Kidney (tissue), 14 donors: Measurements from ENCODE around the gene RNF224. TPM values are rescaled to one million over a fixed set of nuclear protein-coding genes. Genes with fewer than 3 reads are reported as not detected.

Experiments used
- DNase-seq, 5 donors: peaks; one replicate each; pipeline ENCODE4 v3.0.0-alpha.2; 2013 to 2020
- FAIRE-seq: peaks from 2 replicates; lab custom pipeline; 2012; peaks lifted over from hg19 to GRCh38; lab: Jason Lieb, UNC
- H3K27ac ChIP-seq, 2 donors: one replicate each; pipeline ENCODE4 v1.7.0; 2013; ENCODE audit warnings: low read depth in 2 of 2, low read length in 2 of 2, inconsistent platforms in 1 of 2
- H3K27me3 ChIP-seq: one replicate; pipeline ENCODE4 v1.7.1; 2013; ENCODE audit warnings: low read length, inconsistent platforms; ENCODE audit not compliant: control insufficient read depth, insufficient read depth
- H3K36me3 ChIP-seq, 3 donors: one replicate each; pipeline versions ENCODE4 v1.7.0 to v1.7.1; 2013; ENCODE audit warnings: low read length in 3 of 3, control low read depth in 1 of 3, inconsistent platforms in 1 of 3; ENCODE audit not compliant: insufficient read depth in 3 of 3, control insufficient read depth in 2 of 3
- H3K4me1 ChIP-seq, 3 donors: one replicate each; pipeline versions ENCODE4 v1.7.0 to v1.7.1; 2013; ENCODE audit warnings: low read length in 3 of 3, inconsistent platforms in 1 of 3, low read depth in 1 of 3; ENCODE audit not compliant: control insufficient read depth in 2 of 3, insufficient read depth in 2 of 3
- H3K4me3 ChIP-seq, 3 donors: one replicate each; pipeline versions ENCODE4 v1.7.0 to v1.8.1; 2013; ENCODE audit warnings: low read length in 3 of 3, control low read depth in 1 of 3, inconsistent platforms in 1 of 3
- H3K9ac ChIP-seq, 3 donors: one replicate each; pipeline versions ENCODE4 v1.7.0 to v1.7.1; 2013; ENCODE audit warnings: low read length in 3 of 3, control low read depth in 1 of 3, inconsistent platforms in 1 of 3
- H3K9me3 ChIP-seq, 3 donors: one replicate each; pipeline versions ENCODE4 v1.7.0 to v1.7.1; 2013; ENCODE audit warnings: low read length in 3 of 3, control low read depth in 1 of 3, inconsistent platforms in 1 of 3; ENCODE audit not compliant: control insufficient read depth in 2 of 3, insufficient read depth in 1 of 3
- intact Hi-C: fragments of 100-400 bp; cut with DNase I; formaldehyde crosslinking; loops from one replicate; pipeline ENCODE4 v1.11.1; 2022
- polyA plus RNA-seq: library from polyadenylated mRNA; stranded (reverse); fragments of 350-450 nt; fragmentation: Illumina TruSeq; extraction: RNeasy Lipid Tissue Mini Kit (QIAGEN cat#74804); gene quantifications from one replicate; pipeline ENCODE4 v1.2.3, GENCODE V29; 2014; ENCODE audit warnings: low read depth, low replicate concordance; ENCODE audit not compliant: insufficient read depth
- total RNA-seq: library from RNA; stranded (reverse); fragmentation: NEBNext Ultra II Directional; extraction: Animal tissue kit (Norgen Biotek cat#: 25700); gene quantifications from one replicate; pipeline ENCODE4 v1.2.1, GENCODE V29; 2021
- TF ChIP-seq, protein P1 (sequence below): IDR thresholded peaks from 3 replicates; pipeline ENCODE4 v1.5.1; 2012; ENCODE audit warnings: mild to moderate bottlenecking, moderate library complexity, borderline replicate concordance; ENCODE audit not compliant: insufficient read depth; ENCODE audit errors: extremely low read depth
- donor health status: control.
- donor health status: control.
- donor health status: control.
- donor health status: control.
- donor health status: control.
- donor health status: DM: yes; HTN: yes; CAD: no.
- donor health status: Normal renal cell carcinoma (clear cell type).

Gene RNF224
- total and polyA plus RNA-seq, 2 donors from 2014 or later: 0.80 to 0.85 TPM

GRCh38 chr9:137230705-137231371 is 3.5 kb downstream of the RNF224 start, which contains the start of gene SLC34A3:
Gene SLC34A3, plus strand, starts transcription at chr9:137230901. Its CDS starts 802 bp downstream, at chr9:137231703.
- Histone ChIP-seq H3K9ac (no peak within 1 kb of the TSS), H3K4me3 (peak within 1 kb of the TSS in 1 of 3 donors; percentile 25), H3K27ac (peak within 1 kb of the TSS; percentile 16 to 51), H3K27me3 (no peaks in the 10 kb centered on the region), H3K36me3 (no peaks in the 10 kb centered on the region), H3K9me3 (no peaks in the 10 kb centered on the region), H3K4me1 (peaks cover 0 to 26% (median 15%) of the 10 kb centered on the region in 3 donors)
- TF ChIP-seq, protein P1, sequence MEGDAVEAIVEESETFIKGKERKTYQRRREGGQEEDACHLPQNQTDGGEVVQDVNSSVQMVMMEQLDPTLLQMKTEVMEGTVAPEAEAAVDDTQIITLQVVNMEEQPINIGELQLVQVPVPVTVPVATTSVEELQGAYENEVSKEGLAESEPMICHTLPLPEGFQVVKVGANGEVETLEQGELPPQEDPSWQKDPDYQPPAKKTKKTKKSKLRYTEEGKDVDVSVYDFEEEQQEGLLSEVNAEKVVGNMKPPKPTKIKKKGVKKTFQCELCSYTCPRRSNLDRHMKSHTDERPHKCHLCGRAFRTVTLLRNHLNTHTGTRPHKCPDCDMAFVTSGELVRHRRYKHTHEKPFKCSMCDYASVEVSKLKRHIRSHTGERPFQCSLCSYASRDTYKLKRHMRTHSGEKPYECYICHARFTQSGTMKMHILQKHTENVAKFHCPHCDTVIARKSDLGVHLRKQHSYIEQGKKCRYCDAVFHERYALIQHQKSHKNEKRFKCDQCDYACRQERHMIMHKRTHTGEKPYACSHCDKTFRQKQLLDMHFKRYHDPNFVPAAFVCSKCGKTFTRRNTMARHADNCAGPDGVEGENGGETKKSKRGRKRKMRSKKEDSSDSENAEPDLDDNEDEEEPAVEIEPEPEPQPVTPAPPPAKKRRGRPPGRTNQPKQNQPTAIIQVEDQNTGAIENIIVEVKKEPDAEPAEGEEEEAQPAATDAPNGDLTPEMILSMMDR: no peak
- DNase-seq (peak in 1 of 5 donors; percentile 32), FAIRE-seq (no peak)
- intact Hi-C loops: loop anchor here (10.0 kb wide), 1 partner anchor 116 kb away; the partner anchor contains the start of gene DPP7

DNA sequence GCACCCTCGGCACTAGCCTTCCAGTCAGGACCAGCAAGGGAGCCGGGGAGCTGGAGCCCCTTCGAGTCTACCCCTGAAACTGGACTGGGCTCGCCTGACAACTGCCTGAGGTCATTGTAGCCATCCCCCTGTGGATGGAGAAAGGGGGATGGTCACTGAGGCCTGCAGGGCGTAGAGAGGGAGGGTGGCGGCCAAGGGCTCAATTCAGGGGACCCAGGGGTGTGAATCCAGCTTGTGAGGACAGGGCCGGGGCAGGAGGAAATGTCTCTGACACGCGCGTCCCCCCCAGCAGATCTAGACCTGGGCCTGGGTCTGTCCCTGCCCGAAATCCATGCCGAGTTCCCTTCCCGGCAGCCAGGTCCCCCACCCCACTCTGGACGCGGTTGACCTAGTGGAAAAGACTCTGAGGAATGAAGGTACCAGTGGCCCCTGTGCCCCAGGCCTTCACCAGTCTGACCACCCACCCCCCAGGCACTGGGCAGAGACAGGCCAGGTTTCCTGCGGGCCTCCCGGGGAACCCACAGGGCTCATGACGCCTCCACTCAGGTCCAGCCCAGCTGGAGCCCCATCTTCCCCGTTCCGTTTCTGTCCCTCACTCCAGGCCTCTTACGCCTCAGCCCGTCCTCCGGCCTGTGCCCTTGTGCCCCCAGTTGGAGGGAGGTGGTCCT is 4.2 kb downstream of the RNF224 start:
- no peak for FAIRE-seq
- intact Hi-C loops: loop anchor here (10.0 kb wide), 1 partner anchor 117 kb away; the partner anchor contains the start of gene DPP7

DNA sequence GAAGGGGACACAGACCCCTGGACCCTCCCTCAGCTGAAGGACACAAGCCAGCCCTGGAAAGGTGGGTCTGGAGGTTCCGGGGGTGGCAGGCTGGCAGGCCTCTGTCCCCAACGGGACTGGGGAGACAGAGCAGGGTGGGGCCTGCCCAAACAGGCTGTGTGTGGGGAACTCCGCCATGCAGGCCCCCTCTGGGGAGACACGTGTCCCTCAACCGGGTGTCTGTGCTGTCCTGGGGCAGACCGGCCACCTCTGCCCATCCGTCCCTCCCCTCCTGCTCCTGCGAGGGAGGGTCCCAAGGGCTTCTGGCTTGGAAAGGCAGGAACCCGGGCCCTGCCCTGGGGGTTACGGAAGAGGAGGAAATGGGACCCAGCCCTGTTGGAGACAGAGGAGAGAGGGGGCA is 4.8 kb downstream of the RNF224 start:
- TF ChIP-seq, protein P1: no peak
- H3K27ac ChIP-seq: no peak overlapping the region
- peak overlapping the region in 1 of 3 donors; percentile 25 for H3K4me3 ChIP-seq
- H3K9me3 ChIP-seq: no peaks in the 10 kb centered on the region
- intact Hi-C loops: loop anchor here (10.0 kb wide), 1 partner anchor 117 kb away; the partner anchor contains the start of gene DPP7
- DNase-seq: no peak
- H3K36me3 ChIP-seq: no peaks in the 10 kb centered on the region
- no peak overlapping the region for H3K9ac ChIP-seq
- peaks cover 0 to 23% (median 11%) of the 10 kb centered on the region in 3 donors for H3K4me1 ChIP-seq
- no peak for FAIRE-seq
- no peaks in the 10 kb centered on the region for H3K27me3 ChIP-seq

More for the DNA sequence above, 4.2 kb downstream of the RNF224 start:
- Histone ChIP-seq H3K9me3 (no peaks in the 10 kb centered on the region), H3K36me3 (no peaks in the 10 kb centered on the region), H3K27ac (peak overlapping the region in 1 of 2 donors; percentile 16), H3K4me3 (peak overlapping the region in 1 of 3 donors; percentile 25), H3K27me3 (no peaks in the 10 kb centered on the region), H3K4me1 (peaks cover 0 to 24% (median 15%) of the 10 kb centered on the region in 3 donors), H3K9ac (no peak overlapping the region)
- no peak for DNase-seq
- TF ChIP-seq, protein P1: no peak
